SU-DHL-6 (cell line): ENCODE data around the gene EMC9.

Experiments used
- H2AFZ ChIP-seq: fragments of 200-600 bp; sonication (generic); 2 replicates; pipeline ENCODE4 v1.6.1; 2014; ENCODE audit warnings: low read depth, mild to moderate bottlenecking, moderate library complexity, mixed read lengths, antibody characterized with exemption, low read length; ENCODE audit not compliant: severe bottlenecking
- H3F3A ChIP-seq: fragments of 200-600 bp; shearing (Covaris generic); 2 replicates; pipeline ENCODE4 v1.6.0; 2016; ENCODE audit warnings: antibody characterized with exemption, mild to moderate bottlenecking; ENCODE audit not compliant: insufficient read depth
- H3K27ac ChIP-seq: fragments of 200-600 bp; sonication (generic); 2 replicates; pipeline ENCODE4 v1.5.1; 2016; ENCODE audit warnings: low read depth, mild to moderate bottlenecking, low read length, moderate library complexity, mixed read lengths
- H3K27me3 ChIP-seq: fragments of 200-600 bp; sonication (generic), shearing (Covaris generic); 2 replicates; pipeline ENCODE4 v1.6.0; 2014; ENCODE audit warnings: mild to moderate bottlenecking, low read length
- H3K36me3 ChIP-seq: fragments of 200-600 bp; sonication (generic); 2 replicates; pipeline ENCODE4 v1.6.1; 2014; ENCODE audit warnings: mild to moderate bottlenecking, low read length, mixed read lengths
- H3K4me2 ChIP-seq: fragments of 300-600, 200-600 bp; shearing (Covaris generic), sonication (generic); 2 replicates; pipeline ENCODE4 v1.6.0; 2014; ENCODE audit warnings: low read length, low read depth, mild to moderate bottlenecking; ENCODE audit not compliant: poor library complexity, severe bottlenecking
- H3K4me3 ChIP-seq: fragments of 200-600 bp; sonication (generic); 2 replicates; pipeline ENCODE4 v1.5.1; 2014; ENCODE audit warnings: antibody characterized with exemption, low read length, mild to moderate bottlenecking, mixed read lengths; ENCODE audit not compliant: insufficient read depth, poor library complexity, severe bottlenecking
- H3K79me2 ChIP-seq: fragments of 200-600 bp; sonication (generic); 2 replicates; pipeline ENCODE4 v1.6.1; 2014; ENCODE audit warnings: mild to moderate bottlenecking, low read length, moderate library complexity; ENCODE audit not compliant: insufficient read depth
- H3K9ac ChIP-seq: fragments of 200-600 bp; sonication (generic); 2 replicates; pipeline ENCODE4 v1.7.0; 2014; ENCODE audit warnings: mild to moderate bottlenecking, low read length
- H3K9me2 ChIP-seq: fragments of 200-600 bp; sonication (generic); replicated peaks from 2 replicates; pipeline ENCODE4 v1.6.1; 2014; ENCODE audit warnings: low read length; ENCODE audit not compliant: insufficient read depth
- H3K9me3 ChIP-seq: fragments of 200-600 bp; sonication (generic); 2 replicates; pipeline ENCODE4 v1.6.1; 2014; ENCODE audit warnings: low read length, mixed read lengths; ENCODE audit not compliant: insufficient read depth
- H4K20me1 ChIP-seq: fragments of 200-600 bp; sonication (generic); 2 replicates; pipeline ENCODE4 v1.6.1; 2014; ENCODE audit warnings: low read depth, mild to moderate bottlenecking, antibody characterized with exemption, low read length, moderate library complexity, mixed read lengths
- CTCF ChIP-seq: fragments of 200-600 bp; sonication (generic); IDR thresholded peaks from one replicate; pipeline ENCODE4 v1.5.1; 2017; ENCODE audit warnings: antibody characterized with exemption, mild to moderate bottlenecking, low read length, moderate library complexity; ENCODE audit not compliant: insufficient read depth, poor library complexity, severe bottlenecking
- EZH2phosphoT487 ChIP-seq: fragments of 200-600 bp; sonication (generic), shearing (Covaris generic); conservative IDR thresholded peaks from 2 replicates; pipeline ENCODE4 v1.6.1; 2018; ENCODE audit warnings: mild to moderate bottlenecking, antibody characterized with exemption, low read length, moderate library complexity, mixed read lengths

EMC9 gene

DNA sequence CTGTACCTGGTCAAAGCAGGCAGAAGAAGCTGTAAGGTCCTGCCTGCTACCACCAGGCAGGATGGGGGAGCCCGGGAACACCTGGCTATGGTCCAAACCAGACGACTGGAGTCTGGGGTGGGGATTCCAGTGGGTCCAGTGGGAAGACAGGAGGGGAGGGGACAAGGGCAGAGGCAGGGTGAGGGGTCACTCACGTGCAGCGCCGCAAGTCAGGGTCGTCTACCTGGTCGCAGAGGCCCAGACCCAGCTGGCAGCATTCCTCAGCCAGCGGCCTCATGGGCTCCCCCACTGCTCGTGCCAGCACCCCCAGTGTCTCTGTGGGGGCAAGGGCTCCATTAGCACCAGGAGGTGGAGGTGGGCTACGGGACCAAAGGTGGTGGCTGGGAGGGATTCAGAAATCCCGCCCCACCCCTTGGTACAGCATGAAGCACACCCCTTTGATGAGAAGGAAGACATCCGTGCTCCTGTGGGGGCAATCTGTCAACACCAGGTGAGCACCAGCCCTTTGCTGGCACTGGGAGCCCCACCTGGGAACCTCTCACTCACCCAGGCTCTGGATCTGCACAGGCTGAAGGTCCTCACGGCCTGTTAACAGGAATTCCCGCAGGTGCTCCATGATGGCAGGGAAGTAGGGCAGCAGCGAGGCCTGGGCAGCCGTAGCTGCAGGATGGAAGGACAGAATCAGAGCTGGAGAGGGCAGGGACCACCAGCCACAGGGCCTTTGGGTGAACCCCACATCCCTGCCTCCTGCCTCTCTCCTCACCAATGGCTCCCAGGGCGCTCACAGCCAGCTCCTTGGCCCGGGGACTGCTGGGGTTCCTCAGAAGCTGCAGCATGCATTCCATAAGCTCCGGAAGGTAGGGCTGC is 42.9 kb upstream of the EMC9 start:
- TF ChIP-seq EZH2phosphoT487, result no peak
- TF ChIP-seq CTCF, result no peak
- no peaks in the 10 kb centered on the region for H4K20me1 ChIP-seq
- H3K4me3 ChIP-seq, result no peak overlapping the region
- H3F3A ChIP-seq, result peaks cover 6% of the 10 kb centered on the region
- no peak overlapping the region for H2AFZ ChIP-seq
- H3K79me2 ChIP-seq, result no peaks in the 10 kb centered on the region
- H3K27me3 ChIP-seq, result no peaks in the 10 kb centered on the region
- H3K9me3 ChIP-seq, result no peaks in the 10 kb centered on the region
- no peak overlapping the region for H3K27ac ChIP-seq
- no peak overlapping the region for H3K4me2 ChIP-seq
- H3K9ac ChIP-seq, result no peak overlapping the region
- no peaks in the 10 kb centered on the region for H3K9me2 ChIP-seq
- no peaks in the 10 kb centered on the region for H3K36me3 ChIP-seq

- Histone ChIP-seq H3K27ac (no peak overlapping the region), H3K79me2 (no peaks in the 10 kb centered on the region), H3K4me3 (no peak overlapping the region), H3K36me3 (no peaks in the 10 kb centered on the region), H3K9me2 (no peaks in the 10 kb centered on the region), H3K9ac (no peak overlapping the region), H3F3A (no peaks in the 10 kb centered on the region), H3K4me2 (no peak overlapping the region), H3K27me3 (no peaks in the 10 kb centered on the region), H3K9me3 (no peaks in the 10 kb centered on the region), H2AFZ (no peak overlapping the region), H4K20me1 (no peaks in the 10 kb centered on the region)
- no peak for TF ChIP-seq EZH2phosphoT487
- no peak for TF ChIP-seq CTCF
These were observed 41.7 kb upstream of the EMC9 start for GRCh38 chr14:24183014-24183481.

DNA sequence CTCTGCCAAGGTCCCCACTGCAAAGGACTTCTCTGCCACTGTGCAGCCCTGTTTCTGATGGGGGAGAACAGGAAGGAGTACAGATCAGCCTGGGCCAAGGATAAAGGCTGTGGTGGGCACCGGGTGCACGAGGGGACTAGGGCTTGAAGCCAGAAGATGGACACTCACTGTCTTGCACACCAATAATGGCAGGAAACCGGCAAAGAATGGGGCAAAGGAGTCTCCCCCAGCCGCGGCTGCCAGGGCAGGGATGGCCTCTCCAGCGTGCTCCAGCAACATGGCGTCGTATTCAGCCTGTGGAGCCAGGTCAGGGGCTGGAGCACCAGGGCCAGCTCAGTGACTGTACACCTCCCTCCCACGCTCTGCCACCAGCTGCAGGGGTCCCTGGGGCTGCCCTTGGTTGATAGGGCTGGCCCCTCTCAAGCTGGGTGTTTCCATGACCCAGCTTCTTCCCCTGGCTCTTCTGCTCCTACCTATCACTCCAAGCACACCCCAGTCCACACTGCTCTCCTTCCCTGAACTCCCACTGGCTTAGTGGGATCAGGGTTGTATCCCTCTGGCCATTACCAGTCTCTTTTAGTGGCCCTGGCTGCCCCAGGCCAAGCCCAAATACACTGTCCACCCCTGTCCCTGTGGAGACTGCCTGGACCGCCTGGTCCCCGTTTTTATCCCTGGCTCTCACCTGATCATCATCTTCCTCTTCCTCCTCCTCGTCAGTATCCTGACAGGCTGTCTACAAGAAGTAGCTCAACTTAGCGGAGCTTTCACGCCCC is 40.9 kb upstream of the EMC9 start:
- H3K9ac ChIP-seq, result no peak overlapping the region
- H3K4me2 ChIP-seq, result no peak overlapping the region
- H3K27ac ChIP-seq, result no peak overlapping the region
- no peak overlapping the region for H3K4me3 ChIP-seq
- no peaks in the 10 kb centered on the region for H4K20me1 ChIP-seq
- no peak for TF ChIP-seq EZH2phosphoT487
- TF ChIP-seq CTCF, result no peak
- H3K9me3 ChIP-seq, result no peaks in the 10 kb centered on the region
- H3F3A ChIP-seq, result no peaks in the 10 kb centered on the region
- H3K36me3 ChIP-seq, result no peaks in the 10 kb centered on the region
- no peaks in the 10 kb centered on the region for H3K27me3 ChIP-seq
- H3K9me2 ChIP-seq, result no peaks in the 10 kb centered on the region
- no peaks in the 10 kb centered on the region for H3K79me2 ChIP-seq
- no peak overlapping the region for H2AFZ ChIP-seq
